Gastroesophageal sphincter (tissue), 4 donors: ENCODE data around the gene MYH7. TPM values are rescaled to one million over a fixed set of nuclear protein-coding genes. Genes with fewer than 3 reads are reported as not detected.

Source experiments
- ATAC-seq: fragments of 150-250 bp; one replicate; pipeline ENCODE4 v1.9.1; 2016; ENCODE audit warnings: mild to moderate bottlenecking, moderate library complexity
- H3K27ac ChIP-seq, 4 donors: fragments of 200-600 bp; sonication (generic) in 3 of 4; 1 replicate in 3 of 4; 2 replicates in 1 of 4; pipeline ENCODE4 v1.5.1; 2016 to 2019
- H3K27me3 ChIP-seq: fragments of 200-600 bp; sonication (generic); one replicate; pipeline ENCODE4 v1.5.1; 2019
- H3K36me3 ChIP-seq, 2 donors: fragments of 200-600 bp; sonication (generic); one replicate each; pipeline ENCODE4 v1.5.1; 2019; ENCODE audit warnings: control low read depth in 1 of 2
- H3K4me1 ChIP-seq, 3 donors: fragments of 200-600 bp; sonication (generic); 1 replicate in 2 of 3; 2 replicates in 1 of 3; pipeline ENCODE4 v1.5.1; 2016 to 2019; ENCODE audit warnings: control low read depth in 2 of 3
- H3K4me3 ChIP-seq, 2 donors: fragments of 200-600 bp; sonication (generic); one replicate each; pipeline ENCODE4 v1.5.1; 2019; ENCODE audit warnings: mild to moderate bottlenecking in 1 of 2, moderate library complexity in 1 of 2
- H3K9me3 ChIP-seq, 3 donors: fragments of 200-600 bp; sonication (generic); one replicate each; pipeline ENCODE4 v1.5.1; 2017 to 2019; ENCODE audit warnings: control low read depth in 2 of 3
- EP300 ChIP-seq: sonication (generic); formaldehyde crosslinking; IDR thresholded peaks from one replicate; pipeline ENCODE4 v1.6.1; 2017; ENCODE audit warnings: antibody characterized with exemption, mild to moderate bottlenecking
- POLR2A ChIP-seq, 2 donors: fragments of 450-650 bp; IDR thresholded peaks; one replicate each; pipeline ENCODE4 v1.6.1; 2017; ENCODE audit warnings: antibody characterized with exemption in 2 of 2, mild to moderate bottlenecking in 2 of 2, moderate library complexity in 1 of 2
- POLR2AphosphoS5 ChIP-seq: sonication (generic); formaldehyde crosslinking; IDR thresholded peaks from one replicate; pipeline ENCODE4 v1.6.1; 2017; ENCODE audit warnings: antibody characterized with exemption
- WGBS, 2 donors: methylation state at CpG; one replicate each; pipeline ENCODE4 v1.1.5; 2018; ENCODE audit warnings: low coverage in 1 of 2; 5-methylcytosine and 5-hydroxymethylcytosine counted together
- total RNA-seq, 4 donors: library from RNA; depleted of rRNA; stranded (reverse); fragments of >200 nt; gene quantifications; one replicate each; pipeline ENCODE4 v1.1.0, GENCODE V29; 2016
- TF ChIP-seq, protein P1 (sequence below), 4 experiments: fragments of 200-600 bp in 2 of 4; fragments of 450-650 bp in 2 of 4; sonication (generic) in 1 of 4; IDR thresholded peaks; one replicate each; pipeline ENCODE4 v1.5.1; 2017 to 2019; ENCODE audit warnings: antibody characterized with exemption in 4 of 4, mild to moderate bottlenecking in 2 of 4, moderate library complexity in 2 of 4

Gene MYH7
- total RNA-seq, 4 donors from 2014 or later = not detected

DNA sequence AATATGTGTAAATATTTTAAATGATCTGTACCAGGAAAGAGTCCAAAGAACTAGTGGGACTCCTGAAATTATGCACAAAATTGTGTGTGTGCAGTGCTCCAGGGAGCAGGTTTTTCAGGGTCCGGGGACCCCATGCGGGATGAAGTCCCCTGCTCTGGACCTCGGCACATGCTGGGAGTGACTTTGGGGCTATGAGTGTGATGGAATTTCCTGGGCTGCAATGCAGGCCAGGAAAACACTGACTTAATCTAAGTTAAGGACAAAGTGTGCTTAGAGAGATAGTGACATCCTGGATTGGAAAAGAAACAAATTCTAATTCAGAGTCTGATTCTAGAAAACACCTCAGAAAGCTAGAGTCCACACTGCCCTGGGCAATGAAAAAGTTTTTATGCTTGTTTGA, 21.2 kb downstream of the MYH7 start:
- no peaks in the 10 kb centered on the region for H3K9me3 ChIP-seq
- no peak overlapping the region for H3K4me3 ChIP-seq
- H3K36me3 ChIP-seq = no peaks in the 10 kb centered on the region
- WGBS, 2 donors = 43% methylated on average over 3 of the region's 3 CpGs; no CpG with 5 or more reads in 1 of the 2 donors
- no peak overlapping the region for H3K27ac ChIP-seq
- H3K4me1 ChIP-seq = no peaks in the 10 kb centered on the region
- H3K27me3 ChIP-seq = peaks cover 15% of the 10 kb centered on the region
- TF ChIP-seq POLR2A (IDR thresholded peaks at IDR 0.05) (no peak), POLR2AphosphoS5 (no peak), EP300 (no peak)
- TF ChIP-seq, protein P1, sequence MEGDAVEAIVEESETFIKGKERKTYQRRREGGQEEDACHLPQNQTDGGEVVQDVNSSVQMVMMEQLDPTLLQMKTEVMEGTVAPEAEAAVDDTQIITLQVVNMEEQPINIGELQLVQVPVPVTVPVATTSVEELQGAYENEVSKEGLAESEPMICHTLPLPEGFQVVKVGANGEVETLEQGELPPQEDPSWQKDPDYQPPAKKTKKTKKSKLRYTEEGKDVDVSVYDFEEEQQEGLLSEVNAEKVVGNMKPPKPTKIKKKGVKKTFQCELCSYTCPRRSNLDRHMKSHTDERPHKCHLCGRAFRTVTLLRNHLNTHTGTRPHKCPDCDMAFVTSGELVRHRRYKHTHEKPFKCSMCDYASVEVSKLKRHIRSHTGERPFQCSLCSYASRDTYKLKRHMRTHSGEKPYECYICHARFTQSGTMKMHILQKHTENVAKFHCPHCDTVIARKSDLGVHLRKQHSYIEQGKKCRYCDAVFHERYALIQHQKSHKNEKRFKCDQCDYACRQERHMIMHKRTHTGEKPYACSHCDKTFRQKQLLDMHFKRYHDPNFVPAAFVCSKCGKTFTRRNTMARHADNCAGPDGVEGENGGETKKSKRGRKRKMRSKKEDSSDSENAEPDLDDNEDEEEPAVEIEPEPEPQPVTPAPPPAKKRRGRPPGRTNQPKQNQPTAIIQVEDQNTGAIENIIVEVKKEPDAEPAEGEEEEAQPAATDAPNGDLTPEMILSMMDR (IDR thresholded peaks at IDR 0.05) = no peak
- ATAC-seq = no peak

DNA sequence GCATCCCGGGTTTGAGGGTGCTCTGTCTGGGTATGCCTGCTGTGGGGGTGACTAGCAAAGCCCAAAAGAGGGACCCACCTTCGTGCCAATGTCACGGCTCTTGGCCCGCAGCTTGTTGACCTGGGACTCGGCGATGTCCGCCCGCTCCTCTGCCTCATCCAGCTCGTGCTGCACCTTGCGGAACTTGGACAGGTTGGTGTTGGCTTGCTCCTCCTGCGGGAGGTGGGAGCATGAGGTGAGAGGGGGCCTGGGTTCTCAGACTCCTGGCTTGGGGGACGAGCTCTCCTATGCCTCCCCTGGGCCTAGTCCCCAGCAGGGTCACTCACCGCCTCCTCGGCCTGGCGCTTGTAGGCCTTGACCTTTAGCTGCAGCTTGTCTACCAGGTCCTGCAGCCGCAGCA, 21.8 kb downstream of the MYH7 start:
- WGBS, 2 donors = 90 to 95% methylated on average over 3 to 14 of the region's 16 CpGs
- no peak for ATAC-seq

DNA sequence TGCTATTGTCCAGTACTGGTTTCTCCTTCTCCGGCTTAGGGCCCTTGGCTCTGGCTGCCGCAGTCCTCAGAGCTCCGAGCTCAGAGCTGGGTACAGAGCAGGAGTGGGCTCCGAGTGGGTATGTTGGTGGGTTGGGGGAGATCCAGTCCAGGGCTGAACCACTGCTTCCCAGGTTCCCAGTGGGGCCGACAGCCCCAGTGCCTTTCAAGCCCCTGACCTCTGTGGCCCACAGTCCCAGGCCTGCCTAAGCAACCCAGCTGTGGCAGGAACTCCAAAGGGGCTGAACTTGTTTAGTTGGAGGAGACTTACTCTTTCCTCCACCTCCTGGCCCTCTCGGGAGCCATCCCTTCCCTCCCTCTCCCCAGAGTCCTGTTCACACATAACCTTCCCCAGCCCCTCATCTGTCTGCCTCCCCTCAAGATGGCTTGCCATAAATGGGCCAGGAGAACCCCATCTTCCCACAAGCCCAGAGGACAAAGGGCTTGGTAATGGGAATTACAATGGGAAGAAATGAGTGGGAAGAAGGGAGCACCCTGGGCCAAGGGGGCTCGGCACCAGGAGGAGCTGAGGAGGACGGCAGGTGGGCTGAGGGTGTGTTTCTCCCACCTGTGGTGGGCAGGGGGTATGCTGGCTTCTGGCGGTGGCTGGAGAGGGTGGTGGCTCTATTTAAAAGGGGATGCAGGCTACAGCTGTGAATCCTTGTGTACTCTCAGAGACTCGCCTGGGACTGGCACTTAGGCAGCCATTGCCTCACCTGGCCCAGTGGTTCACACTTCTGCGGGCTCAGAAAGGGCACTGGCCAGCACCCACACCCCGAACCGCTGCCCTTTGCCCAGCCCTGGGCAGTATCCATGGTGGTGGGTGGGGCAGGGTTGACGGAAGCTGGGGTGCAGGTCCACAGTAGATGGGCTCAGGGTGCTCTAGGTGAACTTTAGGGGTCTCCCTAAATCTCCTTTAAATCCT, 23.6 kb downstream of the MYH7 start:
- TF ChIP-seq POLR2A (IDR thresholded peaks at IDR 0.05) (no peak), EP300 (no peak), POLR2AphosphoS5 (no peak)
- TF ChIP-seq, protein P1 (IDR thresholded peaks at IDR 0.05) = no peak
- no peaks in the 10 kb centered on the region for H3K9me3 ChIP-seq
- no peak overlapping the region for H3K27ac ChIP-seq
- ATAC-seq = no peak
- H3K36me3 ChIP-seq = no peaks in the 10 kb centered on the region
- H3K4me1 ChIP-seq = no peaks in the 10 kb centered on the region
- H3K4me3 ChIP-seq = no peak overlapping the region
- H3K27me3 ChIP-seq = peaks cover 17% of the 10 kb centered on the region
- 60 to 80% methylated on average over 1 to 5 of the region's 14 CpGs for WGBS, 2 donors

More for the DNA sequence above, 21.8 kb downstream of the MYH7 start:
- no peaks in the 10 kb centered on the region for H3K4me1 ChIP-seq
- peaks cover 15% of the 10 kb centered on the region for H3K27me3 ChIP-seq
- TF ChIP-seq EP300 (no peak), POLR2A (IDR thresholded peaks at IDR 0.05) (no peak), POLR2AphosphoS5 (no peak)
- TF ChIP-seq, protein P1 (IDR thresholded peaks at IDR 0.05) = no peak
- no peak overlapping the region for H3K4me3 ChIP-seq
- H3K9me3 ChIP-seq = no peaks in the 10 kb centered on the region
- no peak overlapping the region for H3K27ac ChIP-seq
- no peaks in the 10 kb centered on the region for H3K36me3 ChIP-seq

DNA sequence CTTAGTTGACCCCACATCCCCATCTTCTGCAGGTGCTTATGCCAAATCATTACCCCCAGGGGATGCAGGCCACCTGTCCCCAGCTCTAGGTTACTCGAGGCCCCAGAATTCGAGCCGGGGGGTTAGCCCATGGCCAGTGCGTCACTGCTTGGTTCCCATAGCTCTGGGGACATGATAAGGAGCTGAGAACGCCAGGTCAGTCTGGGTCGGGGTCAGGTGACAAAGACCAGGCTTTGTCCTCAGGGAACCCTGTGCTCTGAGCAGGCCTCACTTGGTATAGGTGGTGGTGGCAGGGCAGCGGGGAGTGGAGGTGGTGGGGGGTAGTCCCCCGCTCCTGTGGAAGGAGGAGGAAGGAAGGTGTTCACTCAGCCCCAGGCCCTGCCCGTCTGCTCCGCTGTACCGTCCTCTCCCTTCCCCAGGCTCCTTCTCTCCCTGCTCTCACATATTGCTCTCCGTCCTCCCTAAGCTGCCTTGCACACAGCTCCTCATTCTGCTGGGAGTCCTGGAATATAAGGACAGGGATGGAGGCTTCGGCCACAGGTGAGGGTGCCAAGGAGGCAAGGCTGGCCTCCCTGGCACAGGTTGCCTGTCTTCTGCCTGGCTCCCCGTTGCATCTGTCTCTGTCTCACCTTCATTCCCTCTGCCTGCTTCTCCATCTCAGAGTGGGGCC, 25.4 kb downstream of the MYH7 start:
- Histone ChIP-seq H3K27me3 (peaks cover 34% of the 10 kb centered on the region), H3K9me3 (no peaks in the 10 kb centered on the region), H3K4me3 (no peak overlapping the region), H3K4me1 (no peaks in the 10 kb centered on the region), H3K36me3 (no peaks in the 10 kb centered on the region), H3K27ac (no peak overlapping the region)
- TF ChIP-seq, protein P1 (IDR thresholded peaks at IDR 0.05) = no peak
- no peak for TF ChIP-seq POLR2A (IDR thresholded peaks at IDR 0.05)
- no peak for TF ChIP-seq EP300
- TF ChIP-seq POLR2AphosphoS5 = no peak
- WGBS, 2 donors = 65% methylated on average over 5 of the region's 14 CpGs; no CpG with 5 or more reads in 1 of the 2 donors
- no peak for ATAC-seq
